Epithelial cell of alveolus of lung (primary cell): ENCODE data around the gene DHFR. TPM values are rescaled to one million over a fixed set of nuclear protein-coding genes. Genes with fewer than 3 reads are reported as not detected.

ENCODE experiments used
- total RNA-seq: library from RNA; depleted of rRNA; stranded (reverse); fragments of >200 nt; gene quantifications from 2 replicates; pipeline ENCODE4 v1.2.1, GENCODE V29; 2015

The DHFR gene
- 24.1 and 36.1 TPM in 2 replicates for total RNA-seq

DNA sequence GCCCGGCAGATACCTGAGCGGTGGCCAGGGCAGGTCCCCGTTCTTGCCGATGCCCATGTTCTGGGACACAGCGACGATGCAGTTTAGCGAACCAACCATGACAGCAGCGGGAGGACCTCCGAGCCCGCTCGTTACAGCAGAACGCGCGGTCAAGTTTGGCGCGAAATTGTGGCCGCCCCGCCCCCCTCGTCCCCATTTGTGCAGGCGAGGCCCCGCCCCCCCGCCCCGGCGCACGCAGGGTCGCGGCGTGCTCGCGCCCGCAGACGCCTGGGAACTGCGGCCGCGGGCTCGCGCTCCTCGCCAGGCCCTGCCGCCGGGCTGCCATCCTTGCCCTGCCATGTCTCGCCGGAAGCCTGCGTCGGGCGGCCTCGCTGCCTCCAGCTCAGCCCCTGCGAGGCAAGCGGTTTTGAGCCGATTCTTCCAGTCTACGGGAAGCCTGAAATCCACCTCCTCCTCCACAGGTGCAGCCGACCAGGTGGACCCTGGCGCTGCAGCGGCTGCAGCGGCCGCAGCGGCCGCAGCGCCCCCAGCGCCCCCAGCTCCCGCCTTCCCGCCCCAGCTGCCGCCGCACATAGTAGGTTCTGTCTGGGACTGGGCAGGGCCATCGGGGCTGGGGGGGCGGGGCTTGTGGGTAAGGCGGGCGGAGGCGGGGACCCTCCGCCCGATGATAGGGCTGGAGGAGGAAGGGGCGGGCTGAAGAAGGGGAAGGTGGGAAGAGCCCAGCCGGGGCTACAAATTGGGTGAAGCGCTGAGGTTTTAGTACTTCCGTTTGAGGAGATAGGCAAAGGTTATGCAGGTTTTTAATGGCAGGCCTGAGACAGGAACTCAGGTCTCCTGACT lies at the start of gene DHFR, which contains the start of gene MSH3:
Gene DHFR, minus strand, starts transcription at position 593 of the 840 bp plus-strand sequence. Its CDS starts 494 bp downstream, at position 99.
Gene MSH3, plus strand, starts transcription at position 262 of the 840 bp plus-strand sequence. Its CDS starts 76 bp downstream, at position 338.

Other genes with a start within 250 kb of the DHFR start
- 13.7 and 29.8 TPM in 2 replicates for gene ZFYVE16, start 246.9 kb downstream of the DHFR start, total RNA-seq
- 0.40 and 1.2 TPM in 2 replicates for gene FAM151B, start 166.9 kb downstream of the DHFR start, total RNA-seq
- 0.13 TPM in 1 of 2 replicates, not detected in the other for gene ANKRD34B, start 84.7 kb downstream of the DHFR start, total RNA-seq
- 7.5 and 11.2 TPM in 2 replicates for gene MSH3, start 331 bp downstream of the DHFR start, total RNA-seq